Measurements from ENCODE around the gene ADGRG3.

The ADGRG3 gene

GRCh38 chr16:57642160-57643135 lies 25.7 kb upstream of the ADGRG3 start:
- no peak overlapping the region for H3K27ac ChIP-seq (ENCODE audit: low read length)

GRCh38 chr16:57643147-57643874 lies 24.8 kb upstream of the ADGRG3 start:
- Histone ChIP-seq H3K27me3 (ENCODE audit: low read depth, low read length) (no peaks in the 10 kb centered on the region), H3K36me3 (ENCODE audit: control insufficient read depth in 1 of 2, insufficient read depth in 2 of 2, low read length in 2 of 2) (no peaks in the 10 kb centered on the region), H3K4me3 (ENCODE audit: low read depth in 1 of 2, low read length in 2 of 2) (no peak overlapping the region), H3K27ac (ENCODE audit: low read length) (no peak overlapping the region), H3K4me1 (ENCODE audit: control insufficient read depth in 1 of 2, insufficient read depth in 2 of 2, low read length in 2 of 2) (peaks cover 0 to 7% of the 10 kb centered on the region in 2 donors), H3K9me3 (ENCODE audit: control insufficient read depth in 1 of 2, low read length in 2 of 2) (no peaks in the 10 kb centered on the region)

More at GRCh38 chr16:57642160-57643135, 25.7 kb upstream of the ADGRG3 start:
- no peaks in the 10 kb centered on the region for H3K27me3 ChIP-seq (ENCODE audit: low read depth, low read length)
- peaks cover 3 to 7% of the 10 kb centered on the region in 2 donors for H3K4me1 ChIP-seq (ENCODE audit: control insufficient read depth in 1 of 2, insufficient read depth in 2 of 2, low read length in 2 of 2)
- no peaks in the 10 kb centered on the region for H3K9me3 ChIP-seq (ENCODE audit: control insufficient read depth in 1 of 2, low read length in 2 of 2)
- H3K36me3 ChIP-seq (ENCODE audit: control insufficient read depth in 1 of 2, insufficient read depth in 2 of 2, low read length in 2 of 2) = no peaks in the 10 kb centered on the region
- no peak overlapping the region for H3K4me3 ChIP-seq (ENCODE audit: low read depth in 1 of 2, low read length in 2 of 2)

GRCh38 chr16:57643910-57644309 lies 24.2 kb upstream of the ADGRG3 start:
- H3K27ac ChIP-seq (ENCODE audit: low read length) = no peak overlapping the region
- peaks cover 0 to 5% of the 10 kb centered on the region in 2 donors for H3K4me1 ChIP-seq (ENCODE audit: control insufficient read depth in 1 of 2, insufficient read depth in 2 of 2, low read length in 2 of 2)
- no peaks in the 10 kb centered on the region for H3K9me3 ChIP-seq (ENCODE audit: control insufficient read depth in 1 of 2, low read length in 2 of 2)
- no peaks in the 10 kb centered on the region for H3K36me3 ChIP-seq (ENCODE audit: control insufficient read depth in 1 of 2, insufficient read depth in 2 of 2, low read length in 2 of 2)
- H3K27me3 ChIP-seq (ENCODE audit: low read depth, low read length) = no peaks in the 10 kb centered on the region
- H3K4me3 ChIP-seq (ENCODE audit: low read depth in 1 of 2, low read length in 2 of 2) = no peak overlapping the region

- H3K4me3 ChIP-seq (ENCODE audit: low read depth in 1 of 2, low read length in 2 of 2) = no peak overlapping the region
- H3K9me3 ChIP-seq (ENCODE audit: control insufficient read depth in 1 of 2, low read length in 2 of 2) = no peaks in the 10 kb centered on the region
- H3K4me1 ChIP-seq (ENCODE audit: control insufficient read depth in 1 of 2, insufficient read depth in 2 of 2, low read length in 2 of 2) = no peaks in the 10 kb centered on the region
- no peaks in the 10 kb centered on the region for H3K36me3 ChIP-seq (ENCODE audit: control insufficient read depth in 1 of 2, insufficient read depth in 2 of 2, low read length in 2 of 2)
- no peak overlapping the region for H3K27ac ChIP-seq (ENCODE audit: low read length)
- no peaks in the 10 kb centered on the region for H3K27me3 ChIP-seq (ENCODE audit: low read depth, low read length)
These were observed 23.6 kb upstream of the ADGRG3 start for GRCh38 chr16:57644383-57645014.

GRCh38 chr16:57645169-57645568 lies 22.9 kb upstream of the ADGRG3 start:
- Histone ChIP-seq H3K27me3 (ENCODE audit: low read depth, low read length) (no peaks in the 10 kb centered on the region), H3K4me1 (ENCODE audit: control insufficient read depth in 1 of 2, insufficient read depth in 2 of 2, low read length in 2 of 2) (no peaks in the 10 kb centered on the region), H3K27ac (ENCODE audit: low read length) (no peak overlapping the region), H3K9me3 (ENCODE audit: control insufficient read depth in 1 of 2, low read length in 2 of 2) (no peaks in the 10 kb centered on the region), H3K4me3 (ENCODE audit: low read depth in 1 of 2, low read length in 2 of 2) (no peak overlapping the region), H3K36me3 (ENCODE audit: control insufficient read depth in 1 of 2, insufficient read depth in 2 of 2, low read length in 2 of 2) (no peaks in the 10 kb centered on the region)

GRCh38 chr16:57645691-57646387 lies 22.3 kb upstream of the ADGRG3 start:
- Histone ChIP-seq H3K4me1 (ENCODE audit: control insufficient read depth in 1 of 2, insufficient read depth in 2 of 2, low read length in 2 of 2) (no peaks in the 10 kb centered on the region), H3K4me3 (ENCODE audit: low read depth in 1 of 2, low read length in 2 of 2) (no peak overlapping the region), H3K27ac (ENCODE audit: low read length) (no peak overlapping the region), H3K9me3 (ENCODE audit: control insufficient read depth in 1 of 2, low read length in 2 of 2) (no peaks in the 10 kb centered on the region), H3K36me3 (ENCODE audit: control insufficient read depth in 1 of 2, insufficient read depth in 2 of 2, low read length in 2 of 2) (no peaks in the 10 kb centered on the region), H3K27me3 (ENCODE audit: low read depth, low read length) (no peaks in the 10 kb centered on the region)

- H3K27ac ChIP-seq (ENCODE audit: low read length) = no peak overlapping the region
- H3K36me3 ChIP-seq (ENCODE audit: control insufficient read depth in 1 of 2, insufficient read depth in 2 of 2, low read length in 2 of 2) = no peaks in the 10 kb centered on the region
- H3K9me3 ChIP-seq (ENCODE audit: control insufficient read depth in 1 of 2, low read length in 2 of 2) = no peaks in the 10 kb centered on the region
- no peaks in the 10 kb centered on the region for H3K4me1 ChIP-seq (ENCODE audit: control insufficient read depth in 1 of 2, insufficient read depth in 2 of 2, low read length in 2 of 2)
- no peak overlapping the region for H3K4me3 ChIP-seq (ENCODE audit: low read depth in 1 of 2, low read length in 2 of 2)
- H3K27me3 ChIP-seq (ENCODE audit: low read depth, low read length) = no peaks in the 10 kb centered on the region
These were observed 21.6 kb upstream of the ADGRG3 start for GRCh38 chr16:57646388-57647039.

GRCh38 chr16:57647136-57647875 lies 20.8 kb upstream of the ADGRG3 start:
- H3K4me3 ChIP-seq (ENCODE audit: low read depth in 1 of 2, low read length in 2 of 2) = no peak overlapping the region
- H3K27me3 ChIP-seq (ENCODE audit: low read depth, low read length) = no peaks in the 10 kb centered on the region
- H3K36me3 ChIP-seq (ENCODE audit: control insufficient read depth in 1 of 2, insufficient read depth in 2 of 2, low read length in 2 of 2) = peaks cover 0 to 4% of the 10 kb centered on the region in 2 donors
- no peak overlapping the region for H3K27ac ChIP-seq (ENCODE audit: low read length)
- H3K9me3 ChIP-seq (ENCODE audit: control insufficient read depth in 1 of 2, low read length in 2 of 2) = no peaks in the 10 kb centered on the region
- no peaks in the 10 kb centered on the region for H3K4me1 ChIP-seq (ENCODE audit: control insufficient read depth in 1 of 2, insufficient read depth in 2 of 2, low read length in 2 of 2)

GRCh38 chr16:57648125-57648524 lies 20.0 kb upstream of the ADGRG3 start:
- Histone ChIP-seq H3K27ac (ENCODE audit: low read length) (no peak overlapping the region), H3K27me3 (ENCODE audit: low read depth, low read length) (no peaks in the 10 kb centered on the region), H3K4me1 (ENCODE audit: control insufficient read depth in 1 of 2, insufficient read depth in 2 of 2, low read length in 2 of 2) (no peaks in the 10 kb centered on the region), H3K36me3 (ENCODE audit: control insufficient read depth in 1 of 2, insufficient read depth in 2 of 2, low read length in 2 of 2) (peaks cover 0 to 4% of the 10 kb centered on the region in 2 donors), H3K9me3 (ENCODE audit: control insufficient read depth in 1 of 2, low read length in 2 of 2) (no peaks in the 10 kb centered on the region), H3K4me3 (ENCODE audit: low read depth in 1 of 2, low read length in 2 of 2) (no peak overlapping the region)
